HUDEP-2 (cell line): ENCODE results near the gene ATP5MK.
A peak's percentile ranks its signal among the peaks of the same experiment; 100 is the strongest.
"Not testable (repeated sequence)": the region's sequence is repeated elsewhere in the genome, so short reads cannot be mapped to it uniquely, and the experiment has no call there.

ENCODE experiments used
- DNase-seq, 76 experiments: peaks; one replicate each; lab custom pipeline; 2025; ENCODE audit not compliant: unreplicated experiment in 76 of 76; lab: John Stamatoyannopoulos, UW

ATP5MK gene

DNA sequence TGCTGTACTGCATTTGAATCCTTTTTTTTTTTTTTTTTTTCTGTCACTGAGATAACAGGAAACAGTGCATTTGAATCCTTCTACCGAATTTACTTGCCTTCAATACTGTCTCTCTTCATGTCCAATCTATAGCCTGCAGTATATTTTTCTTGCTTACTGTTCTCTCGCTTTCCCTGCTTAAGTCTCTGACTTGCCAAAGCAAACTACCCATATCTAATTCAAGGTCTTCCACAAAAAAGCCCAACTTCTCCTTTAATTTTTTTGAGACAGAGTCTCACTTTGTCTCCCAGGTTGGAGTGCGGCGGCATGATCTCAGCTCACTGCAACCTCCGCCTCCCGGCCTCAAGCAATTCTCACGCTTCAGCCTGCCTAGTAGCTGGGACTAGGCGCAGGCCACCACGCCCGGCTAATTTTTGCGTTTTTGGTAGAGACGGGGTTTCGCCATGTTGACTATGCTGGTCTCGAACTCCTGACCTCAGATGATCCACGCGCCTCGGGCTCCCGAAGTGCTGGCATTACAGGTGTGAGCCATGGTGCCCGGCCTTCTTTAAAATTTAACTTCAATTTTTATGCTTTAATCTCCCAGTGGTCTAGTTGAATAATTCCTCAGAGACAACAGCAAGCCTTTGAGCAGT is 1.0 kb upstream of the ATP5MK start:
- peak in 1 of 76 experiments; percentile 4 for DNase-seq

- no peak for DNase-seq
Measured at GRCh38 chr10:103396789-103397087, 463 bp upstream of the ATP5MK start.

DNA sequence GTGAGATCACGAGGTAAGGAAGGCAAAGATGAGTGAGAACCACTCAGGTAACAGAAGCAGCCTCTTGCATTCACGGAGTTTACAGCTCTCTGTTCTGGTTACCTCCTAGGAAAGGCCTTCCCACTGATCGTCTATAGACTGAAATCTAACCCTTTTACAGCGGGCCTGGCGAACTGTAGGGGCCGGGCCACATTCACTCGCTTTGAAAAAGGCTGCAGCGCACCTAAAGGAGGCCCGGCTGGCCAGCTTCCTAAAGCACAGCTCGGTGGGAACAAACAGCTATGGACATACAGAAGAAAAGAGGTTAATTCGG is 565 bp downstream of the ATP5MK start:
- DNase-seq = peak in 3 of 76 experiments; percentile 0 to 26 (median 9)

GRCh38 chr10:103394180-103394579 is 2.1 kb downstream of the ATP5MK start:
- peak in 70 of 76 experiments; percentile 1 to 92 (median 58) for DNase-seq

- no peak for DNase-seq
Measured at GRCh38 chr10:103382769-103383168, 13.5 kb downstream of the ATP5MK start.

GRCh38 chr10:103374263-103374662 is 22.0 kb downstream of the ATP5MK start:
- DNase-seq = no peak

- no peak for DNase-seq
Measured at GRCh38 chr10:103373544-103373943, 22.7 kb downstream of the ATP5MK start.

- peak; percentile 31 to 96 (median 86) for DNase-seq
Measured at GRCh38 chr10:103367782-103368518, 28.3 kb downstream of the ATP5MK start, which contains the start of gene TAF5. TAF5 (plus strand) TSS chr10:103367976; CDS start chr10:103367990, 14 bp downstream.

GRCh38 chr10:103367379-103367781 is 28.9 kb downstream of the ATP5MK start:
- DNase-seq = peak in 4 of 76 experiments; percentile 23 to 28 (median 26)

DNA sequence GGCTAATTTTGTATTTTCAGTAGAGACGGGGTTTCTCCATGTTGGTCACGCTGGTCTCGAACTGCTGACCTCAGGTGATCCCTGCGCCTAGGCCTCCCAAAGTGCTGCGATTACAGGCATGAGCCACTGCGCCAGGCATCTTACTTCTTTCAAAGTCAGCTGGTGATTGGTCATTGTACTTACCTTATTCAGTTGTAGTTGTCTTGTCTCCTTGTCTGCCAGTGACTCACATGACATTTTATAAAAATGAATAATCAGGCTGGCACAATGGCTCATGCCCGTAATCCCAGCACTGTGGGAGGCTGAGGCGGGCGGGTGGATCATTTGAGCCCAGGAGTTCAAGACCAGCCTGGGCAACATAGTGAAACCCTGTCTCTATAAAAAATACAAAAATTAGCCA is 35.5 kb downstream of the ATP5MK start:
- not testable (repeated sequence) for DNase-seq

GRCh38 chr10:103359493-103359892 is 36.8 kb downstream of the ATP5MK start:
- DNase-seq = not testable (repeated sequence)

- no peak for DNase-seq
Measured at GRCh38 chr10:103355906-103356599, 40.2 kb downstream of the ATP5MK start.

DNA sequence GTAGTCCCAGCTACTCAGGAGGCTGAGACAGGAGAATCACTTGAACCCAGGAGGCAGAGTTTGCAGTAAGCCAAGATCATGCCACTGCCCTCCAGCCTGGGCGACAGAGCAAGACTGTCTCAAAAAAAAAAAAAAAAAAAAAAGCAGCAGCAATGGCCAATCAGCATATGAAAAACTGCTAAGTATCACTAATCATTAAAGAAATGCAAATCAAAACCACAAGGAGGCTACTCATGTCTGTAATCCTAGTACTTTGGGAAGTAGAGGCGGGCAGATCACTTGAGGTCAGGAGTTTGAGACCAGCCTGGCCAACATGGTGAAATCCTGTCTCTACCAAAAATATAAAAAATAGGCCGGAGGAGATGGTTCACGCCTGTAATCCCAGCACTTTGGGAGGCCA is 41.7 kb downstream of the ATP5MK start:
- not testable (repeated sequence) for DNase-seq

- DNase-seq = peak in 4 of 76 experiments; percentile 2 to 28 (median 6)
Measured at GRCh38 chr10:103353281-103353680, 43.0 kb downstream of the ATP5MK start.

DNA sequence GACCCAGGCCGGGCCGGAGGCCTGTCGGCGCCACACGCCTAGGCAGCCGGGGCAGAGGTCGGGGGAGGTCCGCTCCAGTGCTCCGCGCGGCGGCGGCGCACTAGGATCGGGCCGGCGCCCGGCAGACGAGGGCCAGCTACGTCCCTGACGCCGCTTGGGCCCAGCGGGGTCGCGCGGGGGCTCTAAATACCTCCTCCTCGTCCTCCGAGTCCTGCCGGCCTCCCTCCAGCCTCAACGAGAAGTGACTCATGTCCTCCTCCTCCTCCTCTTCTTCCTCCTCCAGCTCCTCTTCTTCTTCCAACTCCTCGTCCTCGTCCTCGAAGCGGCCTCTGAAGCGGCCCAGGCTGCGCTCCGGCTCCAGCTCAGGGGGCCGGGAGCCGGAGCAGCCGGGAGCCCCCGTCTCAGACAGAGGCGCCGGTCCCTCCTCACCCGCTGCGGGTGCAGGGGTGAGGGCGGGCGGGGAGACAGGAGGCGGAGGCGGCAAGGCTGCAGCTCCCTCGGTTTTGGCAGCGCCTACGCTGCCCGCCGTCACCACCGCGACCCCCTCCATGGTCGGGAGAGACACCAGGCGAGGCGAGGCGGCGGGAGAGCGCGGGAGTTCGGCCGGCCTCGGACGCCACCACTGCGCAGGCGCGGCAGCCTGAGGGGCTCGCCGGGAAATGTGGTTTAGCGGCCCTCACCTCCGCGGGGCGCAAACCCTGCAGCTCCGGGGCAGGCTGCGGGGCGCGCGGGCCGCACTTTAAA is 45.6 kb downstream of the ATP5MK start, which contains the start of gene PCGF6:
Gene PCGF6 (minus strand): TSS at position 624 of the 744 bp plus-strand sequence. CDS start 74 bp downstream, at position 550.
- peak in 73 of 76 experiments; percentile 11 to 83 (median 65) for DNase-seq

- DNase-seq = no peak
Measured at GRCh38 chr10:103350175-103350516, 46.1 kb downstream of the ATP5MK start.
